ENCODE measurements around the gene G0S2.
A peak's percentile ranks its signal among the peaks of the same experiment; 100 is the strongest.

Gene G0S2

DNA sequence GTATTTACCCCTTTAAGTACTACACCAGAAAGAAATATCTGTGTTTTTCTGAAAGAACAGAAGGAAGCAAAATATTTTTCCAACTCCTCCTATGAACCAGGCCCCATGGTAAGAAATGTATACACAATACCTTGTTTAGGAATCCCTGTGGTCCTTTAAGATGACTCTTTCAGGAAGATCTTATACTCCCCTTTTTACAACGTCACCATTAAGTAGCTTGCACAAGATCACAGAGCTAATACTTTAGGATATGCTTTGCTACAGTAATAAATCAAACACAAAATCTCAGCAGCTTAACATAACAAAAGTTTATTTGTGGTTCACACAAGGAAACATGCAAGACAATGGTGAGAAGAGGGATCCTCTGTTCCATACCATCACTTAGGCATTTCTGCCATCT, 14.1 kb upstream of the G0S2 start:
- ChIA-PET CTCF (interaction anchor here (0.8 to 3.3 kb wide), 4 partner anchors 10 to 32 kb away, joined by 3 to 14 read pairs (median 4); no protein-coding TSS in a partner anchor), POLR2A (no interaction called here)
- DNase-seq (ENCODE audit: extremely low spot score), result no peak
- TF ChIP-seq, protein P1, sequence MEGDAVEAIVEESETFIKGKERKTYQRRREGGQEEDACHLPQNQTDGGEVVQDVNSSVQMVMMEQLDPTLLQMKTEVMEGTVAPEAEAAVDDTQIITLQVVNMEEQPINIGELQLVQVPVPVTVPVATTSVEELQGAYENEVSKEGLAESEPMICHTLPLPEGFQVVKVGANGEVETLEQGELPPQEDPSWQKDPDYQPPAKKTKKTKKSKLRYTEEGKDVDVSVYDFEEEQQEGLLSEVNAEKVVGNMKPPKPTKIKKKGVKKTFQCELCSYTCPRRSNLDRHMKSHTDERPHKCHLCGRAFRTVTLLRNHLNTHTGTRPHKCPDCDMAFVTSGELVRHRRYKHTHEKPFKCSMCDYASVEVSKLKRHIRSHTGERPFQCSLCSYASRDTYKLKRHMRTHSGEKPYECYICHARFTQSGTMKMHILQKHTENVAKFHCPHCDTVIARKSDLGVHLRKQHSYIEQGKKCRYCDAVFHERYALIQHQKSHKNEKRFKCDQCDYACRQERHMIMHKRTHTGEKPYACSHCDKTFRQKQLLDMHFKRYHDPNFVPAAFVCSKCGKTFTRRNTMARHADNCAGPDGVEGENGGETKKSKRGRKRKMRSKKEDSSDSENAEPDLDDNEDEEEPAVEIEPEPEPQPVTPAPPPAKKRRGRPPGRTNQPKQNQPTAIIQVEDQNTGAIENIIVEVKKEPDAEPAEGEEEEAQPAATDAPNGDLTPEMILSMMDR (IDR thresholded peaks at IDR 0.05; ENCODE audit: control extremely low read depth, extremely low read depth, low read depth, missing control alignments), result no peak

DNA sequence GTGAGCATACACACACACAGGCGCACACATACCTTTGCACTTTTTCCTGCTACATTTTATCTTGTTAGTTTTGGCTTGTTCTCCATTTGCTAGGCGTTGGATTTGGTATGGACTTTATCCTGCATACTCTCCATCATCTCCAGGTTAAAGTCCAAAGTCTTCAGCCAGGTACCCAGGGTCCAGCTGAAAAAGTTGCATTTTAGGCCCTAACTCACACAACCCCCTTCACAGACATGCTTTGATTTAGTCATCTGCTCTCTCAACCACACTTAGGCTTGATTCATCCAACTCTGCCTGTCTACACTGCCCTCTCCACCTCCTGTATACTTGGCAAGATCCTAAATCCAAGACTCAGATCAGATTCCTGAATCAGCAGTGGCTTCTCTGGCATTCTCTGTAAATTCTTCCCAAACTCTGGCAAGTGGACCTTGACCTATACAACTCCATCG, 12.3 kb upstream of the G0S2 start:
- TF ChIP-seq, protein P1 (IDR thresholded peaks at IDR 0.05; ENCODE audit: control extremely low read depth, extremely low read depth, low read depth, missing control alignments), result no peak
- no peak for DNase-seq (ENCODE audit: extremely low spot score)
- ChIA-PET CTCF (interaction anchor here (0.8 to 1.7 kb wide), 4 partner anchors 10 to 17 kb away, joined by 3 to 6 read pairs (median 3); partner anchors contain the start of gene G0S2), POLR2A (no interaction called here)

DNA sequence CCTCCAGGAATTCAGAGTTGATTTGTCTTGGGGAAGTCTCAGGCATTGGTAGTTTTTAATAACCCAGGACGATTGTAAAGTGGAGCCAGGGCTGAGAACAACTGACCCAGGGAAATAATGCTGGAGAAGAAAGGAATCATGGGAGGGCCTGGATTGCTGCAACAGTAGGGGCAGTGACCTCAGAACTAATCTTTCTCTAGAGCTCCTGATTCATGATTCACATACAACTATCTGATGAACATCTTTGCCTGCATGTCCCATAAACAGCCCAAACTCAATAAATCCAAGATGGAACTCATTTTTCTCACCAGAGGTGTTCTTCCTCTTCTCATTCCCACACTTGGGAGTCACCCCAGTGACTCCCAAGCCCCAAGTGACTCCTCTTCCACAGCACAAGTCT, 8.1 kb upstream of the G0S2 start:
- CTCF ChIA-PET, result interaction anchor here (2.1 kb wide), 1 partner anchor 22 kb away, joined by 5 read pairs; no protein-coding TSS in a partner anchor
- TF ChIP-seq, protein P1 (IDR thresholded peaks at IDR 0.05; ENCODE audit: control extremely low read depth, extremely low read depth, low read depth, missing control alignments), result no peak
- no peak for DNase-seq (ENCODE audit: extremely low spot score)
- POLR2A ChIA-PET, result no interaction called here

DNA sequence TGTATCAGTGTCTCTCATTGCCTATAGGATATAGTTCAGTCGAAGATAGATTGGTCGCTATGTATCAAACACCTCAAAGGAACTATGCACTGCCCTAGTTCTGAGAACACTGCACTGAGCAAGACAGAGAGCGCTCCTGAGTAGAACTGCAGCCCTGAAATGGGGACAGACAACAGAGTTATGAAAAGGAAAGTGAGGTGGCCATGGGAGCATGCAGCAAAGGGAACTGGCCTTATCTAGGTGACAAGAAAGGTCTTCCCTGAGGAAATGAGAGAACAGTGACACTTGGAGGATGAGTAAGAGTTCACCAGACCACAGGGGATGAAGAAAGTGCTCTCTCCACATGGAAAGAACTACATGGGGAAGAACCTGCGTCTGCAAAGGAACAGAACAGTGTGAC, 7.5 kb upstream of the G0S2 start:
- DNase-seq (ENCODE audit: extremely low spot score), result no peak
- TF ChIP-seq, protein P1 (IDR thresholded peaks at IDR 0.05; ENCODE audit: control extremely low read depth, extremely low read depth, low read depth, missing control alignments), result no peak
- ChIA-PET CTCF (interaction anchor here (2.1 kb wide), 1 partner anchor 22 kb away, joined by 5 read pairs; no protein-coding TSS in a partner anchor), POLR2A (no interaction called here)

GRCh38 chr1:209670441-209671082, 4.7 kb upstream of the G0S2 start:
- ChIA-PET CTCF (interaction anchor here (1.7 kb wide), 1 partner anchor 9 kb away, joined by 4 read pairs; no protein-coding TSS in a partner anchor), POLR2A (no interaction called here)
- no peak for DNase-seq (ENCODE audit: extremely low spot score)
- TF ChIP-seq, protein P1 (IDR thresholded peaks at IDR 0.05; ENCODE audit: control extremely low read depth, extremely low read depth, low read depth, missing control alignments), result no peak

DNA sequence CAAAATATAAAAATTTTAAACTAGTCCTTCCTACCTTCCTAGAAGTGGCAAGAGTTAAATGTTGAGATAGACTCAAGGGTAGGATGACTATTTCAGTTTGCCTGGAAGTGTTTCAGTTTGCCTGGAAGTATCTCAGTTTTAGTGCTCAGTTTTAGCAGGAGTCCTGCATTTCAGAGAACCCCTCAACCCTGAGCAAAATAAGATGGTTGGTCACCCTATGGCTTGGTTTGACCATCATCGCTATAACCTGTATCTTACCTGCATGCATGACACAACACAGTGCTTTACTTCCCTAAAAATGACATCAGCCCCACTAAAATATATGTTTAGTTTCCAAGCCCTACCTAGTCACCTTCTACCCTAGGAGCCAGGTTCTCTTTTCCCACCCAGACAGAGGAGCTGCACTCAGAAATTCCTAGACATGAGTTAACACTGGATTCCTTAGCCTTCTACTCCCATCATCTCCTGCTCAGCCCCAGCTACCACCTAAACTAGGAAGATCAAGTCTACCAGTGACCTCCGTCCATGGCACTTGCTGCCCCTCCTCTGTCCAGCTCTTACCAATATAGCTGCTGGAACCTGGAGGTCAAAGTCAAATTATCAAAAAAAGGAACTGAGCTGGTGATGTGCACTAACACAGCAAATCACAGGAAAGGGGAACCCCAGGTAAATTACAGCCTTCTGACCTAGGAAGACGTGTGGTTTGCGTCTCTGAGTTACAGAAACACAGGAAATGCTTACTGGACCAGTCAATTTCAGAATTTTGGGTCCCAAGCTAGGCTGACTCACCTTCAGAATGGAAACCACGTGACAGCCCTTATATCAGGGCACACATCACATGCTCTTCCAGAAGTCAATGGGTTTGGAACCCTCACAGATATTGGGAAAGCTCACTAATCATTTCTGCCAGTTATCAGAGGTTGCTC, 2.2 kb upstream of the G0S2 start:
- peak; percentile 80 for DNase-seq (ENCODE audit: extremely low spot score)
- ChIA-PET POLR2A (no interaction called here), CTCF (interaction anchor here (0.9 to 4.5 kb wide), 14 partner anchors 9 to 107 kb away, joined by 3 to 22 read pairs (median 5); partner anchors contain the start of gene LAMB3)
- TF ChIP-seq, protein P1 (IDR thresholded peaks at IDR 0.05; ENCODE audit: control extremely low read depth, extremely low read depth, low read depth, missing control alignments), result no peak

Measured in GM10248 (cell line).